Chondrocyte (in vitro differentiated cells): ENCODE measurements around the gene ENKUR. TPM values are rescaled to one million over a fixed set of nuclear protein-coding genes. Genes with fewer than 3 reads are reported as not detected.

Source experiments
- DNase-seq: peaks from one replicate; pipeline ENCODE4 v3.0.0; 2021; ENCODE audit warnings: mixed read lengths, low spot score
- H3K27ac Mint-ChIP-seq: one replicate; pipeline ENCODE4 v1.8.0; 2021; ENCODE audit warnings: mild to moderate bottlenecking, moderate library complexity, mixed read lengths; ENCODE audit not compliant: unreplicated experiment
- H3K27me3 Mint-ChIP-seq: 2 replicates; pipeline ENCODE4 v1.8.0; 2021; ENCODE audit warnings: low read depth, mixed read lengths
- H3K36me3 Mint-ChIP-seq: 2 replicates; pipeline ENCODE4 v1.8.0; 2021; ENCODE audit warnings: low read depth, mixed read lengths
- H3K4me1 Mint-ChIP-seq: 2 replicates; pipeline ENCODE4 v1.8.0; 2021; ENCODE audit warnings: low read depth, mild to moderate bottlenecking, mixed read lengths
- H3K4me3 Mint-ChIP-seq: one replicate; pipeline ENCODE4 v1.8.0; 2021; ENCODE audit warnings: mild to moderate bottlenecking, moderate library complexity, mixed read lengths; ENCODE audit not compliant: unreplicated experiment
- H3K9me3 Mint-ChIP-seq: 2 replicates; pipeline ENCODE4 v1.8.0; 2021; ENCODE audit warnings: low read depth, mixed read lengths
- CTCF ChIP-seq: fragments of 200-600 bp; sonication (generic); IDR thresholded peaks from 2 replicates; pipeline ENCODE4 v1.5.0; 2021; ENCODE audit warnings: antibody characterized with exemption, mild to moderate bottlenecking, moderate library complexity
- total RNA-seq: library from RNA; stranded (reverse); gene quantifications from 3 replicates; pipeline ENCODE4 v1.2.1, GENCODE V29; 2021

Gene ENKUR
- total RNA-seq, 1 donor from 2014 or later: 0.45 TPM

- H3K27me3 Mint-ChIP-seq: peaks cover 1% of the 10 kb centered on the region
- H3K36me3 Mint-ChIP-seq: peaks cover 8% of the 10 kb centered on the region
Measured at GRCh38 chr10:24998044-24998443, 17.9 kb downstream of the ENKUR start.

GRCh38 chr10:24995072-24995471 lies 20.9 kb downstream of the ENKUR start:
- no peak overlapping the region for H3K4me3 Mint-ChIP-seq

More at GRCh38 chr10:24998044-24998443, 17.9 kb downstream of the ENKUR start:
- Mint-ChIP-seq H3K4me1 (no peaks in the 10 kb centered on the region), H3K27ac (no peak overlapping the region), H3K4me3 (no peak overlapping the region), H3K9me3 (peaks cover 21% of the 10 kb centered on the region)
- no peak for DNase-seq
- no peak for TF ChIP-seq CTCF

GRCh38 chr10:24993237-24993958 lies 22.6 kb downstream of the ENKUR start:
- Mint-ChIP-seq H3K4me1 (peaks cover 7% of the 10 kb centered on the region), H3K36me3 (no peaks in the 10 kb centered on the region), H3K27me3 (no peaks in the 10 kb centered on the region), H3K9me3 (no peaks in the 10 kb centered on the region), H3K4me3 (no peak overlapping the region), H3K27ac (no peak overlapping the region)
- no peak for DNase-seq
- TF ChIP-seq CTCF: no peak

More at GRCh38 chr10:24995072-24995471, 20.9 kb downstream of the ENKUR start:
- Mint-ChIP-seq H3K9me3 (peaks cover 6% of the 10 kb centered on the region), H3K4me1 (peaks cover 4% of the 10 kb centered on the region), H3K27me3 (no peaks in the 10 kb centered on the region), H3K36me3 (no peaks in the 10 kb centered on the region), H3K27ac (no peak overlapping the region)
- no peak for DNase-seq
- TF ChIP-seq CTCF: no peak

GRCh38 chr10:24992512-24993133 lies 23.3 kb downstream of the ENKUR start:
- Mint-ChIP-seq H3K9me3 (no peaks in the 10 kb centered on the region), H3K36me3 (no peaks in the 10 kb centered on the region), H3K27me3 (no peaks in the 10 kb centered on the region), H3K4me1 (peaks cover 7% of the 10 kb centered on the region), H3K4me3 (no peak overlapping the region), H3K27ac (no peak overlapping the region)
- DNase-seq: no peak
- TF ChIP-seq CTCF: no peak

- DNase-seq: no peak
- no peak for TF ChIP-seq CTCF
- H3K9me3 Mint-ChIP-seq: no peaks in the 10 kb centered on the region
- H3K4me1 Mint-ChIP-seq: peaks cover 7% of the 10 kb centered on the region
- no peak overlapping the region for H3K4me3 Mint-ChIP-seq
- H3K27me3 Mint-ChIP-seq: no peaks in the 10 kb centered on the region
- H3K36me3 Mint-ChIP-seq: no peaks in the 10 kb centered on the region
- no peak overlapping the region for H3K27ac Mint-ChIP-seq
Measured at GRCh38 chr10:24991298-24991697, 24.7 kb downstream of the ENKUR start.
